HepG2 (cell line): ENCODE measurements around the gene KISS1R. TPM values are rescaled to one million over a fixed set of nuclear protein-coding genes. Genes with fewer than 3 reads are reported as not detected.
A peak's percentile ranks its signal among the peaks of the same experiment; 100 is the strongest.

Experiments used
- KDM6A ChIP-seq: IDR thresholded peaks from 2 replicates; pipeline ENCODE4 v1.6.1; 2016; ENCODE audit warnings: low read depth
- KLF6 ChIP-seq: IDR thresholded peaks from 2 replicates; pipeline ENCODE4 v1.8.0; 2016; ENCODE audit warnings: missing biosample characterization, missing genetic modification reagents
- SETDB1 ChIP-seq: sonication (generic); formaldehyde crosslinking; IDR thresholded peaks from 2 replicates; pipeline ENCODE4 v1.5.1; 2020; ENCODE audit warnings: missing genetic modification reagents, mild to moderate bottlenecking, borderline replicate concordance
- SSRP1 ChIP-seq: IDR thresholded peaks from 2 replicates; pipeline ENCODE4 v1.6.1; 2016; ENCODE audit warnings: control low read depth
- TCF7L2 ChIP-seq: IDR thresholded peaks from 2 replicates; pipeline ENCODE4 v1.6.1; 2011; ENCODE audit warnings: mild to moderate bottlenecking, low read depth, low read length, moderate library complexity
- ZBTB7B ChIP-seq: sonication (generic); formaldehyde crosslinking; IDR thresholded peaks from 2 replicates; pipeline ENCODE4 v1.4.0; 2020; ENCODE audit warnings: missing genetic modification reagents
- ZNF549 ChIP-seq: sonication (generic); formaldehyde crosslinking; IDR thresholded peaks from 2 replicates; pipeline ENCODE4 v1.5.0; 2020; ENCODE audit warnings: missing genetic modification reagents
- ZNF550 ChIP-seq: sonication (generic); formaldehyde crosslinking; IDR thresholded peaks from 2 replicates; pipeline ENCODE4 v1.4.0; 2020; ENCODE audit warnings: mild to moderate bottlenecking, missing genetic modification reagents, borderline replicate concordance
- ZNF564 ChIP-seq: sonication (generic); formaldehyde crosslinking; IDR thresholded peaks from 2 replicates; pipeline ENCODE4 v1.8.1; 2023; ENCODE audit warnings: mild to moderate bottlenecking, missing genetic modification reagents
- ZNF598 ChIP-seq: sonication (generic); formaldehyde crosslinking; IDR thresholded peaks from 2 replicates; pipeline ENCODE4 v1.5.1; 2020; ENCODE audit warnings: mild to moderate bottlenecking, missing genetic modification reagents, borderline replicate concordance
- polyA plus RNA-seq, 8 experiments: library from polyadenylated mRNA; depleted of rRNA in 3 of 8; stranded (reverse) in 7 of 8; unstranded in 1 of 8; fragments of >200 nt; fragmentation: Illumina TruSeq in 4 of 8; extraction: Trizol in 4 of 8; gene quantifications; 2 replicates each; pipeline versions ENCODE4 v1.2.1 to v1.2.3, GENCODE V29; 2011 to 2016; ENCODE audit warnings: low read depth in 4 of 8, missing spikeins in 1 of 8, mixed read lengths in 1 of 8; ENCODE audit not compliant: insufficient read depth in 1 of 8
- total RNA-seq, 5 experiments: library from RNA; depleted of rRNA; stranded (reverse); fragments of >200 nt; fragmentation: Illumina TruSeq; extraction: Trizol; gene quantifications; 2 replicates each; pipeline ENCODE4 v1.2.3, GENCODE V29; 2016; ENCODE audit warnings: low read depth in 1 of 5
- TF ChIP-seq, protein P1 (sequence below): sonication (generic); formaldehyde crosslinking; conservative IDR thresholded peaks from 2 replicates; pipeline ENCODE4 v1.8.0; 2022; ENCODE audit warnings: low read depth, missing genetic modification reagents
- TF ChIP-seq, protein P2 (sequence below): sonication (generic); formaldehyde crosslinking; IDR thresholded peaks from 2 replicates; pipeline ENCODE4 v1.5.0; 2020; ENCODE audit warnings: mild to moderate bottlenecking, missing genetic modification reagents
- TF ChIP-seq, protein P3 (sequence below): IDR thresholded peaks from 2 replicates; pipeline ENCODE4 v1.6.1; 2016; ENCODE audit warnings: low read depth, control low read depth
- TF ChIP-seq, protein P4 (sequence below): sonication (generic); formaldehyde crosslinking; IDR thresholded peaks from 2 replicates; pipeline ENCODE4 v1.9.0; 2021; ENCODE audit warnings: missing genetic modification reagents, mild to moderate bottlenecking, borderline replicate concordance
- TF ChIP-seq, protein P5 (sequence below): sonication (generic); formaldehyde crosslinking; IDR thresholded peaks from 2 replicates; pipeline ENCODE4 v1.5.0; 2020; ENCODE audit warnings: missing genetic modification reagents
- TF ChIP-seq, protein P6 (sequence below): IDR thresholded peaks from 2 replicates; pipeline ENCODE4 v1.6.1; 2016; ENCODE audit warnings: control low read depth
- TF ChIP-seq, protein P7 (sequence below): sonication (generic); formaldehyde crosslinking; IDR thresholded peaks from 2 replicates; pipeline ENCODE4 v1.4.0; 2020; ENCODE audit warnings: missing genetic modification reagents, borderline replicate concordance

KISS1R gene
- total and polyA plus RNA-seq, 2 of the 13 experiments (the other 11 are each of a cell fraction or from before 2014, with no cell fraction given) = 1.1 to 10.2 TPM

DNA sequence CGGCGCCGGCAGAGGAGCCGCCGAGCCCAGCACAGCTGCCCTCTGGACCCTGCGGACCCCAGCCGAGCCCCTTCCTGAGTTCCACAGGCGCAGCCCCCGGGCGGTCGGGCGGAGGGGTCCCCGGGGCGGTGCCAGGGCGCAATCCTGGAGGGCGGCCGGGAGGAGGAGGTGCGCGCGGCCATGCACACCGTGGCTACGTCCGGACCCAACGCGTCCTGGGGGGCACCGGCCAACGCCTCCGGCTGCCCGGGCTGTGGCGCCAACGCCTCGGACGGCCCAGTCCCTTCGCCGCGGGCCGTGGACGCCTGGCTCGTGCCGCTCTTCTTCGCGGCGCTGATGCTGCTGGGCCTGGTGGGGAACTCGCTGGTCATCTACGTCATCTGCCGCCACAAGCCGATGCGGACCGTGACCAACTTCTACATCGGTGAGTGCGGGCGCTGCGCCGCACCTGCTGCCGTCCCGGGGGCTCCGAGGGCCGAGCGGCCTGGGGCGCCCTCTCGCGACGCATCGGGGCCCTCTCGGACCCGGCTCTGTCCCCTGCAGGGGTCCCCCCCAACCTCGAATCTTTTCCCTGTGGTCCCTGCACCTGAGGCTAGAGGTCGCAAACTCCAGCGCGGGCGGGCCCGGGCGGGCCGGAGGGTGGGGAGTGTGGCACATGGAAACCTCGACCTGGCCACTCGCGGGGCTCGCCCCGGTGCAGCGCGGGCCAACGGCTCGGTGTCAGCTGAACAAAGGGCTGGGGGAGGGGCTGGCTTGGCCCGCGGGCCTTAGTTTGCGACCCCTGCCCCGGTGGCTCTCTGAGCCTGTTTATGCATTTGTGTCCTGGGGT, at the start of gene KISS1R (continued):
- TF ChIP-seq, protein P1, sequence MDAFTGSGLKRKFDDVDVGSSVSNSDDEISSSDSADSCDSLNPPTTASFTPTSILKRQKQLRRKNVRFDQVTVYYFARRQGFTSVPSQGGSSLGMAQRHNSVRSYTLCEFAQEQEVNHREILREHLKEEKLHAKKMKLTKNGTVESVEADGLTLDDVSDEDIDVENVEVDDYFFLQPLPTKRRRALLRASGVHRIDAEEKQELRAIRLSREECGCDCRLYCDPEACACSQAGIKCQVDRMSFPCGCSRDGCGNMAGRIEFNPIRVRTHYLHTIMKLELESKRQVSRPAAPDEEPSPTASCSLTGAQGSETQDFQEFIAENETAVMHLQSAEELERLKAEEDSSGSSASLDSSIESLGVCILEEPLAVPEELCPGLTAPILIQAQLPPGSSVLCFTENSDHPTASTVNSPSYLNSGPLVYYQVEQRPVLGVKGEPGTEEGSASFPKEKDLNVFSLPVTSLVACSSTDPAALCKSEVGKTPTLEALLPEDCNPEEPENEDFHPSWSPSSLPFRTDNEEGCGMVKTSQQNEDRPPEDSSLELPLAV (CRISPR knock-in tag) = no peak
- TF ChIP-seq, protein P2, sequence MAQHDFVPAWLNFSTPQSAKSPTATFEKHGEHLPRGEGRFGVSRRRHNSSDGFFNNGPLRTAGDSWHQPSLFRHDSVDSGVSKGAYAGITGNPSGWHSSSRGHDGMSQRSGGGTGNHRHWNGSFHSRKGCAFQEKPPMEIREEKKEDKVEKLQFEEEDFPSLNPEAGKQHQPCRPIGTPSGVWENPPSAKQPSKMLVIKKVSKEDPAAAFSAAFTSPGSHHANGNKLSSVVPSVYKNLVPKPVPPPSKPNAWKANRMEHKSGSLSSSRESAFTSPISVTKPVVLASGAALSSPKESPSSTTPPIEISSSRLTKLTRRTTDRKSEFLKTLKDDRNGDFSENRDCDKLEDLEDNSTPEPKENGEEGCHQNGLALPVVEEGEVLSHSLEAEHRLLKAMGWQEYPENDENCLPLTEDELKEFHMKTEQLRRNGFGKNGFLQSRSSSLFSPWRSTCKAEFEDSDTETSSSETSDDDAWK = no peak
- TF ChIP-seq KLF6 (0 out of 2 replicates have a peak, but pooled peaks have one; percentile 52), ZBTB7B (CRISPR knock-in tag) (peak; percentile 90), ZNF549 (no peak), SETDB1 (CRISPR knock-in tag) (no peak), TCF7L2 (no peak), ZNF598 (0 out of 2 replicates have a peak, but pooled peaks have one; percentile 31), ZNF550 (CRISPR knock-in tag) (no peak), SSRP1 (CRISPR knock-in tag) (no peak), KDM6A (CRISPR knock-in tag) (no peak), ZNF564 (CRISPR knock-in tag) (peak; percentile 99)
- TF ChIP-seq, protein P3, sequence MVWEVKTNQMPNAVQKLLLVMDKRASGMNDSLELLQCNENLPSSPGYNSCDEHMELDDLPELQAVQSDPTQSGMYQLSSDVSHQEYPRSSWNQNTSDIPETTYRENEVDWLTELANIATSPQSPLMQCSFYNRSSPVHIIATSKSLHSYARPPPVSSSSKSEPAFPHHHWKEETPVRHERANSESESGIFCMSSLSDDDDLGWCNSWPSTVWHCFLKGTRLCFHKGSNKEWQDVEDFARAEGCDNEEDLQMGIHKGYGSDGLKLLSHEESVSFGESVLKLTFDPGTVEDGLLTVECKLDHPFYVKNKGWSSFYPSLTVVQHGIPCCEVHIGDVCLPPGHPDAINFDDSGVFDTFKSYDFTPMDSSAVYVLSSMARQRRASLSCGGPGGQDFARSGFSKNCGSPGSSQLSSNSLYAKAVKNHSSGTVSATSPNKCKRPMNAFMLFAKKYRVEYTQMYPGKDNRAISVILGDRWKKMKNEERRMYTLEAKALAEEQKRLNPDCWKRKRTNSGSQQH (CRISPR knock-in tag) = no peak
- TF ChIP-seq, protein P4, sequence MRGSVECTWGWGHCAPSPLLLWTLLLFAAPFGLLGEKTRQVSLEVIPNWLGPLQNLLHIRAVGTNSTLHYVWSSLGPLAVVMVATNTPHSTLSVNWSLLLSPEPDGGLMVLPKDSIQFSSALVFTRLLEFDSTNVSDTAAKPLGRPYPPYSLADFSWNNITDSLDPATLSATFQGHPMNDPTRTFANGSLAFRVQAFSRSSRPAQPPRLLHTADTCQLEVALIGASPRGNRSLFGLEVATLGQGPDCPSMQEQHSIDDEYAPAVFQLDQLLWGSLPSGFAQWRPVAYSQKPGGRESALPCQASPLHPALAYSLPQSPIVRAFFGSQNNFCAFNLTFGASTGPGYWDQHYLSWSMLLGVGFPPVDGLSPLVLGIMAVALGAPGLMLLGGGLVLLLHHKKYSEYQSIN (CRISPR knock-in tag) = no peak
- TF ChIP-seq, protein P5, sequence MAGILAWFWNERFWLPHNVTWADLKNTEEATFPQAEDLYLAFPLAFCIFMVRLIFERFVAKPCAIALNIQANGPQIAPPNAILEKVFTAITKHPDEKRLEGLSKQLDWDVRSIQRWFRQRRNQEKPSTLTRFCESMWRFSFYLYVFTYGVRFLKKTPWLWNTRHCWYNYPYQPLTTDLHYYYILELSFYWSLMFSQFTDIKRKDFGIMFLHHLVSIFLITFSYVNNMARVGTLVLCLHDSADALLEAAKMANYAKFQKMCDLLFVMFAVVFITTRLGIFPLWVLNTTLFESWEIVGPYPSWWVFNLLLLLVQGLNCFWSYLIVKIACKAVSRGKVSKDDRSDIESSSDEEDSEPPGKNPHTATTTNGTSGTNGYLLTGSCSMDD (CRISPR knock-in tag) = no peak
- TF ChIP-seq, protein P6, sequence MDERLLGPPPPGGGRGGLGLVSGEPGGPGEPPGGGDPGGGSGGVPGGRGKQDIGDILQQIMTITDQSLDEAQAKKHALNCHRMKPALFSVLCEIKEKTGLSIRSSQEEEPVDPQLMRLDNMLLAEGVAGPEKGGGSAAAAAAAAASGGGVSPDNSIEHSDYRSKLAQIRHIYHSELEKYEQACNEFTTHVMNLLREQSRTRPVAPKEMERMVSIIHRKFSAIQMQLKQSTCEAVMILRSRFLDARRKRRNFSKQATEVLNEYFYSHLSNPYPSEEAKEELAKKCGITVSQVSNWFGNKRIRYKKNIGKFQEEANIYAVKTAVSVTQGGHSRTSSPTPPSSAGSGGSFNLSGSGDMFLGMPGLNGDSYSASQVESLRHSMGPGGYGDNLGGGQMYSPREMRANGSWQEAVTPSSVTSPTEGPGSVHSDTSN (CRISPR knock-in tag) = no peak
- TF ChIP-seq, protein P7, sequence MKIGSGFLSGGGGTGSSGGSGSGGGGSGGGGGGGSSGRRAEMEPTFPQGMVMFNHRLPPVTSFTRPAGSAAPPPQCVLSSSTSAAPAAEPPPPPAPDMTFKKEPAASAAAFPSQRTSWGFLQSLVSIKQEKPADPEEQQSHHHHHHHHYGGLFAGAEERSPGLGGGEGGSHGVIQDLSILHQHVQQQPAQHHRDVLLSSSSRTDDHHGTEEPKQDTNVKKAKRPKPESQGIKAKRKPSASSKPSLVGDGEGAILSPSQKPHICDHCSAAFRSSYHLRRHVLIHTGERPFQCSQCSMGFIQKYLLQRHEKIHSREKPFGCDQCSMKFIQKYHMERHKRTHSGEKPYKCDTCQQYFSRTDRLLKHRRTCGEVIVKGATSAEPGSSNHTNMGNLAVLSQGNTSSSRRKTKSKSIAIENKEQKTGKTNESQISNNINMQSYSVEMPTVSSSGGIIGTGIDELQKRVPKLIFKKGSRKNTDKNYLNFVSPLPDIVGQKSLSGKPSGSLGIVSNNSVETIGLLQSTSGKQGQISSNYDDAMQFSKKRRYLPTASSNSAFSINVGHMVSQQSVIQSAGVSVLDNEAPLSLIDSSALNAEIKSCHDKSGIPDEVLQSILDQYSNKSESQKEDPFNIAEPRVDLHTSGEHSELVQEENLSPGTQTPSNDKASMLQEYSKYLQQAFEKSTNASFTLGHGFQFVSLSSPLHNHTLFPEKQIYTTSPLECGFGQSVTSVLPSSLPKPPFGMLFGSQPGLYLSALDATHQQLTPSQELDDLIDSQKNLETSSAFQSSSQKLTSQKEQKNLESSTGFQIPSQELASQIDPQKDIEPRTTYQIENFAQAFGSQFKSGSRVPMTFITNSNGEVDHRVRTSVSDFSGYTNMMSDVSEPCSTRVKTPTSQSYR (CRISPR knock-in tag) = no peak; the same call in 1 of the 2 replicates
